Measurements from ENCODE around the gene XRN1.
"Not testable (repeated sequence)": the region's sequence is repeated elsewhere in the genome, so short reads cannot be mapped to it uniquely, and the experiment has no call there.

The XRN1 gene

DNA sequence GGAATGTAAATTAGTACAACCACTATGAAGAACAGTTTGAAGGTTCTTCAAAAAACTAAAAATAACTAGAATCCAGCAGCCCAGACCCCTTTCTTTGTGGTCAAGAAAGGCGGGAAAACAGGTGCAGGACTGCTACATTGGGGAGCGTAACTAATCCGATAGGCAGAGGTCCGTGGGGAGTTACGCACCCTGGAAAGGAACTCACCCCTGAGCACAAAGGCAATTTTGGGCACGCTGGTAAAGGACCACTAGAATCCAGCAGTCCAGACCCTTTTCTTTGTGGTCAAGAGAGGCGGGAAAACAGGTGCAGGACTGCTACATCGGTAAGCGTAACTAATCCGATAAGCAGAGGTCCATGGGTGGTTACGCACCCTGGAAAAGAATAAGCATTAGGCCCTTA, 9.7 kb downstream of the XRN1 start:
- not testable (repeated sequence) for DNase-seq (ENCODE audit: low read depth)

DNA sequence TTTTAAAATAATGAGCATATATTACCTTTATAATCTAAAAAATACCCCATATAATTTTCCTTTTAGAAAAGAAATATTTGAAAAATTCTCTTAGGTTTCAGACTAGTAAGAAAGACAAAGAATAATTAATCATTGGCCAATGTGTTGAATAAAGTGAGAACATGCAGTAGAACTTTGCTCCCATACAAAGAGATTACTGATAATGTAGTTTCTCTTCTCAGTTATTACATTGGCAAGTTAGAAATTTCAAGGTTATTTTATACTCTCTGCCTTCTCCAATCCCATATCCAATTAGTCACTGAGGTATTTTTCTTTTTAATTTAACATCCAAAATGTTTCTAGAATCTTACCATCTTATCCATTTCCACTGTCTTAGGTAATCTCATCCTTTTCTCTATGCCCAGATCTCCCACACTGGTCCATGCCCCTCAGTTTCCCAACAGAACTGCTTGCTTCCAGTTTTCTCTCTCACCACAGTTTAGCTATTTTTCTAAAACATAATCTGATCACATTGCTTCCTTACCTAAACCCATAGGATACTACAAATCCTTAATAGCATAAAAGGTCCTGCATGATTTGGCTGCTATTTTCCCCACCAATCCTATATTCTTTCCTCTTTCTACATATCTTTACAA, 10.8 kb downstream of the XRN1 start:
- DNase-seq (ENCODE audit: low read depth) = no peak

DNA sequence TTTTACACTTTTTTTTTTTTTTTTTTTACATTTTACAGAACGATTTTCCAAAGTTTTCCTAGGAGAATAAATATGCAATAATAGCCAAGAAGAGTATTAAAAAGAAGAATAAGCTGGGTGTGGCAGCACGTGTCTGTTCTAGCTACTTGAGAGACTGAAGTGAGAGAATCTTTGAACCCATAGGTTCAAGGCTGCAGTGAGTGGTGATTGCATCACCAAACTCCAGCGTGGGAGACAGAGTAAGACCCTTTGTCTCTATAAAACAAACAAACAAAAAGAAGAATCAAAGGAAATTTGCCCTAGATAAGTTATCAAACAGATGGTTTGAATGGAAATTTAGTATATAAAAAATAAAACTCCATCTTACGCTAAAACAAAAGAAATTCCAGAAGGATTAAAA, 13.3 kb downstream of the XRN1 start:
- DNase-seq (ENCODE audit: low read depth) = no peak

DNA sequence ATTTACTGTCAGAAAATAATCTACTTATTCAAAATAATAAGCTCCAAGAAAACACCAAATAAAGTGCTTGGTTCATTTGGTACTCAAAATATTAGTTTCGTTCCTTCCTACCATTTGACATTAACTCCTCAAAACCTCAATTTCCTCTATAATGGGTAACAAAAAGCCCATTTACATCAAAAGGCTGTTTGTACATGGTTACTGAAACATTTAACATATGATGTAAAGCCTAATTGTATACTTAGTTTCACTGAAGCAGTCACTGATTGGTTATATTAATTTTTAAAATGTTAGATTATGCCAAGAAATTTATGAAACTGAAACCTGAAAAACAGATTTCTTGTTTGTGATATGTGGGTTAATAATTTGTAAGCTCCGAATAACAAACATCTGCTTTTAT, 14.7 kb downstream of the XRN1 start:
- no peak for DNase-seq (ENCODE audit: low read depth)

DNA sequence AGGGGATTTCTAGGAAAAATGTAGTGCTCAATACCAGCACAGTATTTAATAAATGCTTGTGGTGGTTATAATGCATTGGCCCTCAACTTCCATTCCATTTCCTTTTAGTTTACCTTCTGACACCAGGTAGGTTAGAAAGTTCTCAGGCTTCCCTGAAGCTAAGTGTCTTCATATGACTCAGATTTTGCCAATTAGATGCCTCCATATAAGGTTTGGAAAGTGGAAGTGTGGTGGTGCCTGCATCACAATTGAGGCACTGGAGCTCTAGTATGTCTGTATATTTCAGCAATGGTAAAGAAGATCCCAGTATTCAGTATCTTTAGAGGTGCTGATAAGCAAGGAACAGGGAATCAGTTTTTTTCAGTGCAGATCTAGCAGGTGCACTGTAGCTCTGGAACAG, 18.3 kb downstream of the XRN1 start:
- no peak for DNase-seq (ENCODE audit: low read depth)

DNA sequence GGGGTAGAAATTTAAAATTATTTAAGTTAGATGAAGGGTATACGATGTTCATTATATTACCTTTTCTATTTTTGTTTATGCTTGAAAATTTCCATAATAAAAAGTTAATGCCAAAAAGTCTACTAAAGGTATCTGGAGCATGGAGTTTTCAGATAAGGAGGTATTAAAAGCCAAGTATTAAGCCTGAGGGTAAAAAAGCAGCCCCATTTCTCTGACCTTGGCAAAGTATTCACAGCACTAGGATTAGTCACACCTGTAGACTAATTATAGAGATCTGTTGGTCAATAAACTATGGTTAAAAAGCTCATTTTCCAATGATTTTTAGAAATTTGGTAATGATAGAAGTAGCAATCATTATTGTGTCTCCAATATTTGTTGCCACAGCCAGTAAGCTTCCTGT, 23.1 kb downstream of the XRN1 start:
- no peak for DNase-seq (ENCODE audit: low read depth)

DNA sequence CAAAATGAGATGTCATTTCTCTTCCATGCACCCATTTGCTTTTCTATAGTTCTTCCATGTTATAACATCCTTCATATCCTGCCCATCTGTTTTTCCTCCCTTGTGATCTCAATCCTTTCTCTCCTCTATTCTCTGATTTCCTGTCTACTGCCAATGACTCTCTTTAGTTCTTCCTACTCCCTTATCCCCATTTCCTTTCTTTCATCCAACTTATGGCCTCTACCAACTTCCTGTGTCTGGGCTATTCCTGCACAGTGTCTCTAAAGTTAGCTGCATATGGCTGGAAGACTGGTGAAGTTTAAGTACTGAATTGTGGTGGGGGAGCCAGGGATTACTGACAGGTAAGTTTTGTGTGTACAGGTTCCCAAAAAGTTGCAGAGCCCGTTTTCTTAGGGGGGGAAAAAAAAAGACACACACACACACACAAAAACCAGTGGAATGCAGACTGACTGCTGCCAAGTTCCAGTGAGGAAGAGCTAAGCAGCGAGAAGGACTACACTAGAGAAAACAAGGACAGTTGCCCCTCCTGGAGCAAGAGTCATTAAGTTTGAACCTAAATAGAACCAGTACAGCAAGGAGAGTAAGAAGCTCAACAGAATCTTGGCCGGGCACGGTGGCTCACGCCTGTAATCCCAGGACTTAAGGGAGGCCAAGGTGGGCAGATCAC, 28.8 kb downstream of the XRN1 start:
- DNase-seq (ENCODE audit: low read depth) = no peak

DNA sequence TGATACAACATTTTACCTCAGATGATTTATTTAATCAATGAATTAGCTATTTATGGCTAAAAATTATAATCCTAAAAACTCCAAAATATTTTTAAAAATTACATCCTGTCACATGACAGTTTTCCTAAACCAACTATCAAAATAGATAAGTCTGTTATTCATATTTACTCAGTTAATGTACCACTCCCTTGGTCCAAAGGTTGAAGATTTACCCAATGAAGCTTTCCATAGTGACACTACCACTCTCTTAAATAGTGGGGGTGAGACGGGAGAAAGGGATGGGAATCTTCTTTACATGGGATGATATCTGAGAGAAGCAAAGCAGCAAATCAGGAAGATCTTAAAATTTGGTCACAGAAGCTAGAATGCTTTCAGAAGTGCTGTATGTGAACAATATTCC, 30.5 kb downstream of the XRN1 start:
- no peak for DNase-seq (ENCODE audit: low read depth)

DNA sequence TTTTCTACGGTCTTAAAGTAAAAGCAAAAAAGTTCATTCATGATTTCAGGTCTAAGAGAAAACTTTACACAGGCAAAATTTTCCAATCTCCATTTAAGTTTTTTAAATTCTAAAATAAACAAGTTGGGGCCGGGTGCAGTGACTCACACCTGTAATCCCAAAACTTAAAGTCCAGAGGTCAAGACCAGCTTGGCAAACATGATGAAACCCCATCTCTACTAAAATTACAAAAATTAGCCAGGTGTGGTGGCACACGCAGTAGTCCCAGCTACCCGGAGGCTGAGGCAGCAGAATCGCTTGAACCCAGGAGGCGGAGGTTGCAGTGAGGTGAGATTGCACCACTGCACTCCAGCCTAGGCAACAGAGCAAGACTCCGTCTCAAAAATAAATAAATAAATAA, 47.3 kb downstream of the XRN1 start:
- DNase-seq (ENCODE audit: low read depth) = not testable (repeated sequence)

DNA sequence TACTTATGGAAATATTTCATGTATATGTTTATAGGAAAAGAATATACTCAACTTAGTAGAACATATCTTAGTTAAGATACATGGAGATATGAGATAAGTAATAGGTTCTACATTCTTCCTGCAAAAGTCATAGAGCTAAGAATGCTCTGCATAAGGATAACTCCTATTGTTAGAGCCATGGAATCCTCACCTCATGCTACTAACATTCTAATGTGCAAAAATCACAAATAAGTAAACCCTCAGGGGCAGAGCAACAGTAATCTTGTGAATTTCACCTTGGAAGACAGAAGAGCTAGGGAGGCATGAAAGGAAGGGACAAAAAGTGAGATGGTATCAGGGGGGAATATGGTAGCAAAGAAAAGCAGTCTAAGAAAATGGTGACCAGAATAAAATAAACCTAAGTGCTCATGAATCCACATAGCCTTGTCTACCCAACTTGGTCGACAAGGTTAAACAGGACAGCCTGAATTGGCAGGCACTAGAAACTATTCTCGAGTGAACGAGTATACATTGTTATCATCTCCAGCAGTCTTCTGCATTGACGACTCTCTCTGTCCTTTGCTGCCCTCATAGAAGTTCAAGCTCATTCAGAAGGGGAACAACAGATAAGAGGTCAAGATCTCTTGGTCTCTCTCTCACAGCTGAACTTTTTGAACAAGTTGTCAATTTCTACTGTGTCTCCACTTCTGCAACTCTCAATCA, 52.8 kb downstream of the XRN1 start:
- DNase-seq (ENCODE audit: low read depth) = peak; percentile 23

DNA sequence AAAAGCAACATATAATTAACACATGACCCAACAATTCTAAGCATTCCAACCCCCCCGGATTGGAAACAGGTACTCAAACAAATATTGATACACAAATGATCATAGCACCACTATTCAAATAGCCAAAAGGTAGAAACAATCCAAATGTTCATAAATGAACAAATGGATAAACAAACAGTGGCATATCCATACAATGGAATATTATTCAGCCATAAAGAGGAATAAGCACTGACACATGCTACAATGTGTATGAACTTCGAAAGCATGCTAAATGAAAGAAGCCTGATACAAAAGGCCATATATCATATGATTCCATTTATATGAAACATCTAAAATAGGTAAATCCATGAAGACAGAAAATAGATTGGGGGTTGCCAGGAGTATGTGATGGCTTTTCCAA, 62.8 kb downstream of the XRN1 start:
- no peak for DNase-seq (ENCODE audit: low read depth)

DNA sequence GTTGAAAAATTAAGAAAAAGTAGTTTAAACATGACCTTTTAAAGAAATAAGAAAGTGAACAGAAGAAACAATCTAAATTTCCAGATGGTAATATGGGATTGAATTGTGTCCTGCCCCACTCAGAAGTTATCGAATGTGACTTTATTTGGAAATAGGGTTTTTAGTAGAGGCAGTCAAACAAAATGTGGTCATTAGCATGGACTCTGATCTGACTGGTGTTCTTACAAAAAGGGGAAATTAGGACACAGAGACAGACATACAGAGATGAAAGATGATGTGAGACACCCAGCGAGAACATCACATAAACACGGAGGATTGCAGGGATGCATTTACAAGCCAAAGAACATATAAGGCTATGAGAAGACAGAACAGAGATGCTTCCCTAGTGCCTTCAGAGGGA, 73.2 kb downstream of the XRN1 start:
- no peak for DNase-seq (ENCODE audit: low read depth)

DNA sequence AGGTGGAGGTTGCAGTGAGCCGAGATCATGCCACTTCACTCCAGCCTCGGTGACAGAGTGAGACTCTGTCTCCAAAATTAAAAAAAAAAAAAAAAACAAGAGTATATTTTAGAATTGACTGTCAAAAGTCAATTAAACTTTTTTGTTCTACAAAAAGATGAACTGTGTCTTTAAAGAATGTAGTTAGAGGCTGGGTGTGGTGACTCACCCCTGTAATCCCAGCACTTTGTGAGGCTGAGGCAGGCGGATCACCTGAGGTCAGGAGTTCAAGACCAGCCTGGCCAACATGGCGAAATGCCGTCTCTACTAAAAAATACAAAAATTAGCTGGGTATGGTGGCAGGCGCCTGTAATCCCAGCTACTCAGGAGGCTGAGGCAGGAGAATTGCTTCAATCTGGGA, 78.3 kb downstream of the XRN1 start:
- DNase-seq (ENCODE audit: low read depth) = peak; percentile 47

DNA sequence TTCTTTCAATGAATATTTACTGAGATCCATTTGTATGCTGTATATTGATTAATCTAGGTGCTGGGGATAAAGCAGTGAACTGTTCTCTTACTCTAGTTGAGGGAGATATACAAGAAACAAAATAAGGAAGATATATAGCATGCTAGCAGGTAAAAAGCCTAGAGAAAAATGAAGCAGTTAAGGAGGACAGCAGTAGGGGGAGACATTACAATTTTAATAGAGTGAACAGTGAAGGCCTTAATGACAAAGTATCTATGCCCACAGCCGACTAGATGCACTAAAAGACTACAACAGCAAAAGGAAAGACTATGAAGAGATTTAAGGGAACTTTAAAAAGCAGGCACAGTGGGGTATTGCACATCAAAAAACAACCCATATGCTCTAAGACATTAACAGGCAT, 81.4 kb downstream of the XRN1 start:
- peak; percentile 9 for DNase-seq (ENCODE audit: low read depth)

DNA sequence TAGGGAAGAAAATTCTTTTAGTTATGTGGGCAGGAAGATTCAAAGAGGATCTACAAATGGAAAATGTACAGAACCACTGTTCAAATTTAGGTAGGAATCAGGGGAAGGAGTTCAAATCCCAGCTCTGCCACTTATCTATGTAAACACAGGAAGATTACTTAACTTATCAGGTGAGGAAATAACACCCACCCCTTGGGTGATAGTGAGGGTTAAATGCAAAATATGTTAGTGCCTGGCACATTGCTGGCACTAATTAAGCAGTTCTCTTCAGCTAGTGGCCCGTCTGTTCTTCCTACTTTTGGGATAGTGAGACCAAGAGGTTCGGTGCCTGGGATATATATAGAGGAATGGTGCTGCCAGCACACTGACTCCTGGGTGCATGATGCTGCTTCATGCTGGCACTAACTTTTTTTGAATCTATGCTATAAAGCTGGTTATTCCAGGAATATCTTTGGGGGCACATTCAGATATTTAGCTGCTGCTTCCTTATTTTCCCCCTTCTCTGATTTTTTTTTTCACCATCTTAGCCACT, 83.8 kb downstream of the XRN1 start:
- DNase-seq (ENCODE audit: low read depth) = no peak

DNA sequence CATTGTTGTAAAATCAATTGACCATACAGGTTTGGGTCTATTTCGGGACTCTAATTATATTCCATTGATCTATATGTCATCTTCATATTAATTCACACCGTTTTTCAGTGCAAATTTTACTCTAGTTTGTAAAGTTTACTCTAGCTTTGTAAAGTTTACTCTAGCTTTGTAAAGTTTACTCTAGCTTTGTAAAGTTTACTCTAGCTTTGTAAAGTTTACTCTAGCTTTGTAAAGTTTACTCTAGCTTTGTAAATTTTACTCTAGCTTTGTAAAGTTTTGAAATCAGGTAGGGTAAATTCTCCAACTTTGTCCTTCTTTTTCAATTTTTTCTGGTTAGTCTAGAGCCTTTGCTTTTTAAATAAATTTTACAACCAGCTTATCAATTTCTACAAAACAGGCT, 84.4 kb downstream of the XRN1 start:
- not testable (repeated sequence) for DNase-seq (ENCODE audit: low read depth)

DNA sequence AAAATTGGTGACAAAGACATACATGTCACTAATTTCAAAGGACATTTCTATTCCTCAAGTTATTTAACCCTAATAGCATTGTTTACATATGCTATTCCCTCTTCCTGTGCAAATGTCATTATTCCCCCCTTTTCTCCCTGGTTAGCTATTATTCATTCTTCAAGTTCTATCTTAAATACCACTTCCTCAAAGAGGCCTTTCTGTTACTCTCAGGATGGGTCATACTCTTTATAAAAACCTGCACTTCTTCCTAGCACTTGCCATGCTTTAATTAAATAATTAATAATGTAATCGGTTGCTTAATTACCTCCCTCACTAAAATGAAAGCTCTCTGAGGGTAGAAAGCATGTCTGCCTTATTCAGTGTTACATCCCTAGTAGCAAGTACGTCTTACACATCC, 88.5 kb downstream of the XRN1 start:
- no peak for DNase-seq (ENCODE audit: low read depth)

DNA sequence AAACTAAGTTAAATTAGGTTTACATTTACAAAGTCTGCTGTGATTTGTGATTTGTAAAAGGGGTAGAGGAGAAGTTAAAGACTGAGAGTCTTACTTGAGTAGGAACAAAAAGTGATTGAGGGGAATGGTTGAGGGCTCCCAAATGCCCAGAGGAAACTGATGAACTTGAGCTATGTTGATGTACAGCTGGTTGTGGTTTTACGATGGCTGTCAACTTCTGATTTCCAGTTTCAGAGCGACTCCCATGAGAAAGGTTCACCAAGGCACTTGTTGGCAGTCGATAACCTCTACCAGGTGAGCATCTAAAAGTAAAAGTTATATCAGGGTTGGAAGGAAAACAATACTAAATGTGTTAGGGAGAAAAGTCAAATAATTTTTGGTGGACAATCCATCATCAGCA, 91.0 kb downstream of the XRN1 start:
- no peak for DNase-seq (ENCODE audit: low read depth)

DNA sequence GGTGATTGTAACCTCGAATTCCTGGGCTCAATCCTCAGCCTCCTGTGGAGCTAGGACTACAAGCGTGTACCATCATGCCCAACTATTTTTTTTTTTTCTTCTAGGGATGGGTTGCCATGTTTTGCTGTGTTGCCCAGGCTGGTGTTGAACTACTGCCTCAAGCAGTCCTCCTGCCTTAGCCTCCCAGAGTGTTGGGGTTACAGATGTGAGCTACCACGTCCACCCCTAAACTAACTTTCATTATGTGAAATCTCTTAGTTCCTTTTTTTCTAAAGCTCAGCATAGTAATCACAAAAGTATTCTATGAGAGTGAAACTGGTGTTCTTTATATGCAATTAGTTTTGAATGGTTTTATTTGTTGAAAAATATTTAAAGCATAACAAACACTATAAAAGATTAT, 92.1 kb downstream of the XRN1 start:
- DNase-seq (ENCODE audit: low read depth) = no peak

DNA sequence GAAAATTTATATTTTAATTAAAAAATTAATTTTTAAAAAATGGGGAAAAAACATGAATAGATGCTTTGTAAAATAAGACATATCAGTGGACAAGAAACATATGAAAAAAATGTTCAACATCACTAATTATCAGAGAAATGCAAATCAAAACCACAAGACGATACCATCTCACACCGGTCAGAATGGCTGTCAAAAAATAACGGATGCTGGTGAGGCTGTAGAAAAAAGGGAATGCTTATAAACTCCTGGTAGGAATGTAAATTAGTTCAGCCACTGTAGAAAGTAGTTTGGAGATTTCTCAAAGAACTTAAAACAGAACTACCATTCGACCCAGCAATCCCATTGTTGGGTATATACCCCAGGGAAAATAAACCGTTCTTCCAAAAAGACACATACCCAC, 93.8 kb downstream of the XRN1 start:
- no peak for DNase-seq (ENCODE audit: low read depth)

DNA sequence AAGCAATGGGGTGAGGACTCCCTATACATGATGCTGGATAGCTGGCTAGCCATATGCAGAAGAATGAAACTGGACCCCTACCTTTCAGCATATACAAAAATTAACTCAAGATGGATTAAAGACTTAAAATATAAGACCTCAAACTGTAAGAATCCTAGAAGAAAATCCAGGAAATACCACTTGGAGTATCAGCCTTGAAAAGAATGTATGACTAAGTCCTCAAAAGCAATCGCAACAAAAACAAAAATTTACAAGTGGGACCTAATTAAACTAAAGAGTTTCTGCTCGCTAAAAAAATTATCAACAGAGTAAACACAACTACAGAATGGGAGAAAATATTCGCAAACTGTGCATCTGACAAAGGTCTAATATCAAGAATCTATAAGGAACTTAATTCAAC, 94.3 kb downstream of the XRN1 start:
- DNase-seq (ENCODE audit: low read depth) = peak; percentile 54

DNA sequence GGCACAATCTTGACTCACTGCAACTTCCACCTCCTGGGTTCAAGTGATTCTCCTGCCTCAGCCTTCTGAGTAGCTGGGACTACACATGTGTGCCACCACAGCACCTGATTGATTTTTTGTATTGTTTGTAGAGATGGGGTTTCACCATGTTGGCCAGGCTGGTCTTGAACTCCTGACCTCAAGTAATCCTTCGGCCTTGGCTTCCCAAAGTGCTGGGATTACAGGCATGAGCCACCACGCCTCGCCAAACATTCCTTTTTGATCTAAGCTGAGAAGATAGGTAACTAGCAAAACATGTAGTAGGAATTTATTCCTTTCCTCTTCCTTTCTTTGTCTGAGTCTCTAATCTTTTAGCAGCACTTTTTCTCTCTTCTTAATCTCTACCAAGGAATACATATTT, 95.1 kb downstream of the XRN1 start:
- peak; percentile 5 for DNase-seq (ENCODE audit: low read depth)

DNA sequence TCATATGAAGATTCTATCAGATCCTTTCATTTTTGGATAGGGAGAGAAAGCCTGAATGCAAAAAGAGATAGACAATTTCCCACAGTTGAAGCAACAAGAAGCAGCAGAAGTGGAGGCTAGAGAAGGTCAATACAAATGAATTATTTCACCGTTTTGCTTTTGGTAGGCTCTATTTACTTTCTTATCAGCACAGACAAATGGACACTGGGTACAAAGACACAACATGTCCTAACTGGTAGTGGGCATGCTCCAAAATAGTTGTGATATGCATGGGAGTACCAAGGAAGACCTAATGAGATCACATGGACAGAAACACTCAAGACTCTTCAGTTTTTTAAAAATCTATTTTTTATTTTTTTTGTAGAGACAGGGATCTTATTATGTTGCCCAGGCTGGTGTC, 99.4 kb downstream of the XRN1 start:
- DNase-seq (ENCODE audit: low read depth) = no peak
